ENCODE data around the gene ATP2B1.
"Not testable (repeated sequence)": the region's sequence is repeated elsewhere in the genome, so short reads cannot be mapped to it uniquely, and the experiment has no call there.

ATP2B1 gene

DNA sequence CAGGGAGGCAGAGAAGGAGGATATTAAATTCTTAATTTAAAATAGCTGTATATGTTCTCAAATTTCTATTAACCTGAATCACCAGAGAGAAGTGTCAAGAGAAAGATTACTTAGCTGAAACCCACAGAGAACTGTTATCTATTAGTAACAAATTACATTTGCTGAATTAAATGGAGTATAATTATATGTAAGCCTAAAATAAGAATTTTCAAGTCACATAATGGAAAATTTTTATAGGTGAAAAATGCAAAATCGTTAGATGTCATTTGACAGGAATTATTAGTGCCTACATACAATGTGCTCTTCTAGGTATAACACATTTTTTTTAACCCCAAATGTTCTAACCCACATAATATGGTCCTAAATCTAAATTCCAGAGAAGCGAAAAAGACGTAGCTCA lies 4.1 kb upstream of the ATP2B1 start:
- no peak for DNase-seq (ENCODE audit: low read depth)

DNA sequence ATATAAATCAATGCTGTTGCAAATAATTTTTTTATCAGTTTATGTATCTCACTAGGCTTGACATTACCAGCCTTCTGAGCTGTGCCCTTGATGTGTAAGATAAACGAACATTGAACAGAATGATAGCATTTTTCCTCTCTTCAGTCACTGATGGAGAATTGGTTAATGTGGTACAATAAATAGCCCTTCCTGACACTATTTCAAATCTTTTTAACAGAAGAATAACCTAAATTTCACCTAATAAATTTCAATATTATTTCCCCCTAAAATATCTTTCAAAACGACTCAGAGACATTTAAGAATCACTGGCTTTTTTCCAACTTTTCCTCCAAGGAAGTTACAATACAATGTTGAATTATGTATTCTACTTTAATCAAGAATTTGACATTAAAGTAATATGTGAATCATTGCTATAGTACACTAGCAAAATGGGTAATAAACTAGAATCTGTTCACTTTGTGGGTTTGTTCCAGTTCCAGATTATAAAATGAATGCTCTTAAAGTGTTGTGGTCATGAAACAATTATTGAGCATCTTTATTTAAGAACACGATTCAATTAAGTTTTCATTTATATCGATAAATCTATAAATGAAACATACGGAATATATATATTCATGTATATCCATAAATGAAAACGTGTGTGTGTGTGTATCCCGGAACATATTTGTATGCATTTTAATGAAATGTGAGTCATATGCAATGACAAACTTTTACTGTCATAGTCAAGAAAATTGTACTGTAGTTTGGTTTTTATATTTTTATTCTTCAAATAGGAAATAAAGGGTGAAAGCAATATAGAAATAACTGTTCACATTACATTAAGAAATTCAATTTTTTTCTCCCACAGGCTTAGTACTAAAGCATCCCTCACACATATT lies 2.5 kb upstream of the ATP2B1 start:
- DNase-seq (ENCODE audit: low read depth): no peak

DNA sequence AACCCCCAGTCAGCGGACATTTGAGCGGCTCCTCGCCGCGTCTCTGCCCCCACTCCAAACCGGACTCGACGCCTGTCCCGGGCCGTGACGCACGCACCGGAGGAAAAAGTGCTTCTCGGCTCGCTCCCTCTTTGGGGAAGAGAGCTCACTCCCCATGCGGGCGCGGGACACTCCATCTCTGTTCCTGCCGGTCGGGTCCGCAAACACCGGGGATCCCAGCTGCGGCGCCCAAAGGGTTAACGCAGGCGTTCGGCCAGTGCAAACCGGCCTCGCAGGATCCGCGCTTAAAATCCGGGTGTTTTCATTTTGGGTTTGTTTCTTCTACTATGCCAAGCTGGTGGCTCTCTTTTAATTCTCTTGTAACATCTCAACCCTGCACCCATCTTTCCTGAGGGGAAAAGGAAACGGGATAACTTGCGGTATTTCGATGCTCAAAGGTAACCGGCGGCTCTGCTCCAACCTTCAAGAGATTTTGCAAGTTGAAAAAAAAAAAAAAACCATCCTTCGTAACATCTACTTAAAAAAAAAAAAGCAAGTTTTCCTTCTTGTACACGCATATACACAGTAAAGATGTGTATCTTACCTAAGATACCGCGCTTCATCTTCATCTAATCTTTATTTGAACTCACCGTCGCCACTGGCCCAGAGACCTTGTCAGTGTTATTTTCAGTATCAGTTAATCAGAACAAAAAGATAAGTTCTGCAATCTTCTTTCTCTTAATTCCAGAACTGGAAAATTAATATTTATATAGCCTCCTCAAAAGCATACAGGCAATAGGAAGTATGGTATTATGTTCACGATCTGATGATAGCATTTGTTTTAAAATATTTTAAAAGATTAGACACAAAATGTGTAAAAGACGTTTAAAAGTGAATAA lies 1.6 kb upstream of the ATP2B1 start:
- peak; percentile 20 for DNase-seq (ENCODE audit: low read depth)

DNA sequence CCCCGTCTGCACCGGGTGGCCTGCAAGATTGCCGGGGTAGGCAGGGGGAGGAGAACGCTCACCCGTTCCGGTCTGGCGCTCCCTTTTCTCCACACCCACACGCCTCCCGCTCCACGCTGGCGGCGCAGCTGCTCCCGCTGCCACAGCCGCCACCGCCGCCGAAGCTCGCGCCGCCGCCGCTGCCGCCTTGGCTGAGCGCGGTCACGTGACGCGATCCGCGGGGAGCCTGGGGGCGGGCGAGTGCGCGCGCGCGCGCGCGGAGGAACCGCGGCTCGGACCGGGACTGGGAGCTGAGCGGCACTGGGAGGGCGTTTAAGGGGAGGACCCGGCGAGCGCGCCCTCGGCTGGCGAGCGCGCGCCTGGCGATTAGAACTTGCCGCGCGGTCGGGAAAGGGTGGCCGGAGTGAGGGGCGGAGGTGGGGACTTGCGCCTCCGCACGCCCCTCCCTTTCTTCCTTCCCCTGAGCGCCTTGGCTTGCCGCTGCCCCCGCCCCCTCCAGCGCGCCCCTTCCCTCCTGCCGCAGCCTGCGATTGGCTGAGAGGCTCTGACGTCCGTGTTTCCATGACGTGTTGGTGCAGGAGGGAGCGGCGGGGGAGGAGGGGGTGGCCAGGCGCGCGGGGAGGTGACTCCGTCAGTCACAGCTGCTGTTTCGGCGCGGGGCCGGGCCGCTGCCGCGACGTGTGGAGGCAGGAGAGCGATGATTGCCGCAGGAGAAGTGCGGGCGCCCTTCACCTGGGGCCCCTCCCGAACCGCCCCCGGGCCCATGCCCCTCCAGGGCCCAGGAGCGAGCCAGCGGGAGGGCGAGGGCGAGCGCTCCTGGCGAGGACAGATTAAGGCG lies 738 bp upstream of the ATP2B1 start:
- DNase-seq (ENCODE audit: low read depth): peak; percentile 98

DNA sequence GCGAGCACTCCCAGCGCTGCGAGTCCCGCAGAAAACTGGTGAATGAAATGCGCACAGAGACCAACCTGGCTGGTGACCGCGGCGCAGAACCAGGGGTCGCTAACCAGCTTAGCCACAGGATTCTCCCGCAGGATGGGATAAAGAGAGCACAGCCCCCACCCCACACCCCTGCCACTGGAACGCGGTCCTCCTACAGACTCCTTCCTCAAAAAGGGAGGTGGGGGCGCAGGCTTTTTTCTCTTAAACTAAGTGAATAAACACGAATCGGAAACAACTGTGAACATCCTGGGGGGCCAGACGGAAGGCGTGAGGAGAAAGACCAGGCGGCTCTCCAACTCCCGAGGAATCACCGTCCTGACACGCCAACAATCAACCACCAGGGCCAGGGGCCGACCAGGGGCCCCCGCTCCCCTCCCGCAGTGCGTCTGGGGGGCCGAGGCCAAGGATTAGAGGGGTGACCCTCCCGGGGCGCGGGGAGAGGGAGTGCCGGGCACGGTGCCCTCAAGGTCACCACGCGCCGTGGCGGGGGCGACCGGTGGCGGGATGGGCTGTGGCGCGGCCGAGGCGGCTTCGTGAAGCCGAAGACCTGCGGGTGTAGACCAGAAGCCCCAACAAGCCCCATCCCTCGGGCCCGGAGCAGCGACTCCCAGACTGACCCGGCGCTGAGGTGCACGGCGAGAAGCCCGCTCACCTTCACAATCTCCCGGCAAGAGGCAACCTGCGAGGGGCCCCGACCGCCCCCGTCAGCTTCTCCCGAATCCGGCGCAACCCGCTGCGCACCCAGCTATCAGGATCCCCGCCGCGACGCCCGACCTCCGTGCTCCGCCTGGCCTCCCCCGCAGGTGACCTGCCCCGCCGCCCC lies 704 bp downstream of the ATP2B1 start:
- DNase-seq (ENCODE audit: low read depth): peak; percentile 10

- DNase-seq (ENCODE audit: low read depth): no peak
Measured at GRCh38 chr12:89706986-89707702, 1.5 kb downstream of the ATP2B1 start.

GRCh38 chr12:89706551-89706950 lies 2.1 kb downstream of the ATP2B1 start:
- DNase-seq (ENCODE audit: low read depth): no peak

GRCh38 chr12:89704457-89704856 lies 4.2 kb downstream of the ATP2B1 start:
- no peak for DNase-seq (ENCODE audit: low read depth)

- no peak for DNase-seq (ENCODE audit: low read depth)
Measured at GRCh38 chr12:89703768-89704167, 4.9 kb downstream of the ATP2B1 start.

DNA sequence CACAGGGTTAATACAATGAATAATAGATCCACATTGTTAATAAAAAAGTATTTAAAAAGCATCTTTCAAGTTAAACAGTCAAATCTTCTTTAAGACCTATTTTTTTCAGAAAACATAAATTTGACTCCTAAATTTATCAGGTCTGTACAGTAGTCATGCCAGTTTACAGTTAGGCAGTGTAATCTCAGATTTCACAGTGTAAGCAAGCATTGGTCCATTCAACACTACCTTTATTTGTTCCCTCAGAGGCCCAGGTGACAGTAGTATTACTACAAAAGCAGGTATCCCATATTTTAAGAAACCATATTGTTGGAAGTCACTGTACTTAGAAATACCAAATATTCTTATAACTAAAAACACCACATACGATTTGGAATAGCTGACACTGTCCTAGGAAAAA lies 6.1 kb downstream of the ATP2B1 start:
- DNase-seq (ENCODE audit: low read depth): no peak

GRCh38 chr12:89701606-89702206 lies 6.9 kb downstream of the ATP2B1 start:
- DNase-seq (ENCODE audit: low read depth): no peak

GRCh38 chr12:89700191-89700810 lies 8.3 kb downstream of the ATP2B1 start:
- no peak for DNase-seq (ENCODE audit: low read depth)

DNA sequence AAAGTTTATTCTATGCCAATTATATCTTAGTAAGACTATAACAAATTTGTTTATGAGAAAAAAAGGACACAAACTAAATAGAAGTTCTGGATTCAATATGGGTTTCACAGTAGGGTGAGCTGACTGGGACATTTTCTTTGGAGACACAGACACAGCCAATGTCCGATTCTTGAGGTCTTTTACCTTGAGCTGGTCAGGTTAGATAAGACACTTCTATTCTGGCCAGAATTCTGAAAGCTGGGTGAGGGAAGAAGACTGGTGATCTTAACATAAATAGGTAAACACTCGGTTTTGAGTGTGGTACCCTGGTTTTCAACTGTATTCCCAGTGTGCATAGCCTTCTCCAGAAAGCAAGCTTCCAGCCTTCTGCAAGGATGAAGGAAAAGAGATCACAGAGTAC lies 10.0 kb downstream of the ATP2B1 start:
- DNase-seq (ENCODE audit: low read depth): no peak

DNA sequence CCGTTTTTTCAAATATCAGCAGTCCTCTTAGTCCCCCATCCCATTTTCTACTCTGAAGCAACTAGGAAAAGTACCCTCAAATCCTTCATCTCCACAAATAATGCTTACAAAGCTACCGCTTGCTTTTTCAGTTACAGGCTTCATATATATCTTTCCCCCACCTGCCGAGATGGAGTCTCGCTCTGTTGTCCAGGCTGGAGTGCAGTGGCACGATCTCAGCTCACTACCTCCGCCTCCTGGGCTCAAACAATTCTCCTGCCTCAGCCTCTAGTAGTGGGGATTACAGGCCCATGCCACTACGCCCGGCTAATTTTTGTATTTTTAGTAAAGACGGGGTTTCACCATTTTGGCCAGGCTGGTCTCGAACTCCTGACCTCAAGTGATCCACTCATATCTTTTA lies 10.9 kb downstream of the ATP2B1 start:
- DNase-seq (ENCODE audit: low read depth): not testable (repeated sequence)

DNA sequence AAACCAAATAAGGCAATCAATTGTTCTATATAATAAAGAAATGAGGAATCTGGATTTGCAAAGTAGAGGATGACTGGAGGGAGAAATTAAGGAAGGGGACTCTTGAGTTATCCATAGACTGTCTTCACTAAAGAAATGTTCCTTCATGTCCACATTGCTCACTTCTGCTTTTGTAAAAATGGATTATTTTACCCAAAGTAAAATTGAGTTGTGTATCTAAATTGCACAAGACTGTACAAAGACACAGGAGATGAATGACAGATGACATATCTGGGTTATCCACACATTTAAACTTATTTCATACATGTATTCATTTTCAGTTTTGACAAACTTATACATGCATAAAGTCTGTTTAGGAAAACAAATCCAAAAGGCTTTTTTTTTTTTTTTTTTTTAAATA lies 11.3 kb downstream of the ATP2B1 start:
- no peak for DNase-seq (ENCODE audit: low read depth)

DNA sequence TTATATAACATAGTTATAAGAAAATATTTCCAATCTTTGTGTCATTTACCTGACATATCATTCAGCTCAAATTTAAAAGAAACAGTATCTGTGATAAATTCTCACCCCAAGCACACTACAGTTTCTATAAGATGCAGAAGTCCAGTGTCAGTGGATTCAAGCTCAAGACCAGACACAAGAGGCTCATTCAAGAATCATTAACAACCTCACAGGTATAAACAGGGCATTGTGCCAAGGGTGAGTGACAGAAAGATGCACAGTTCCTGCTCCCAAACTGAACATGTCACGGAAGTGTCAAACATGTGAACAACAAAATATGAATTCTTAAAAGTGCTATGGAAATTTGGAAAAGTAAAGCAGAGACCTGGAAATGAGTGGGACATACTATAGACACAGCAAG lies 12.8 kb downstream of the ATP2B1 start:
- no peak for DNase-seq (ENCODE audit: low read depth)

DNA sequence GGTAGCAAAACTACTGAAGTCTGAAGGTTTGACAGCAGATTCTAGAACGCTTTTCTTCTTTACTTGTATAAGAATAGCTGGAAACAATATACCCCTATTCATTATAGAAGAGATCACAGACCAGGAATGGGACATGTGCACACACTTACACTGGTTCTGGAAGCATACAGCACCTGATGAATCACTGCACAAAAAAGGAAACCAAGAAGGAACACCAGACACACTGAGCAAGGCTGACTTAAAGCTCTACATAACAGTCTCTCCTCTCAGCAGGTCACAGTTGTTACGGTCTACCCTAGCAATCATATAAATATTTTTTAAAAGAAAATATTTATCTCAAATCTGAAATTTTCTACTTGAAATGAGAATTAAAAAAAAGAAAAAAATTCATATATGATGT lies 13.5 kb downstream of the ATP2B1 start:
- no peak for DNase-seq (ENCODE audit: low read depth)

GRCh38 chr12:89694542-89694941 lies 14.1 kb downstream of the ATP2B1 start:
- no peak for DNase-seq (ENCODE audit: low read depth)

DNA sequence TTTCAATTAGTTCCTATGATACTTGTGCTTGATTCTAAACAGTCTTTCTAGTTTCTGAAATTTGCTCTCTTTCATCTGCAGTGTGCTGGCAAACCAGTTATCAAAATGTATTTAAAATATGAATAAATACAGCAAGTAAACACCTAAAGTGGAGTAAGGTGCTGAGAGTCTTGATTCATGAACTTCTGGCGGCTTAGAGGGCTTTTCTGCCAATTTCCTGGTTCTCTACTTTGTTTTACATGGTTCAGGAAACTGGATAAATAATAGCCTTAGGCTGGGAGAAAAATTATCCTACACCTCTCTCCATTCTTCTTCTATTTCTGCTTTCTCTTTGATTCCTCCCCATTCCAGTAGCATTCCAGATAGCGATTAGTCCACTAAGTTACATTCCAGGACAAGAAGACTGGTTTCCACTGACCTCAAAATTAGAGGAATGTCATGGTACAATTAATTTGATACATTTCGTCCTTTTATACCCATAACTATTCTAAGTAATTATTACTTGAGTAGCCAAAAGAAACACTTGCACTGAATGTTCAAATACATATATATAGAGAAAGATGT lies 14.9 kb downstream of the ATP2B1 start:
- no peak for DNase-seq (ENCODE audit: low read depth)
